Testis (tissue), 2 donors: ENCODE measurements around the gene SKAP1.

ENCODE experiments used
- POLR2A ChIP-seq: fragments of 450-650 bp; IDR thresholded peaks from one replicate; pipeline ENCODE4 v1.6.1; 2017; ENCODE audit warnings: antibody characterized with exemption, mild to moderate bottlenecking, moderate library complexity
- TF ChIP-seq, protein P1 (sequence below), 3 experiments: fragments of 450-650 bp in 2 of 3; fragments of 200-600 bp in 1 of 3; sonication (generic) in 1 of 3; IDR thresholded peaks; one replicate each; pipeline ENCODE4 v1.5.1; 2016 to 2019; ENCODE audit warnings: antibody characterized with exemption in 3 of 3, mild to moderate bottlenecking in 2 of 3, moderate library complexity in 1 of 3

GRCh38 chr17:48413613-48414405, 16.2 kb downstream of the SKAP1 start:
- TF ChIP-seq POLR2A: no peak
- TF ChIP-seq, protein P1, sequence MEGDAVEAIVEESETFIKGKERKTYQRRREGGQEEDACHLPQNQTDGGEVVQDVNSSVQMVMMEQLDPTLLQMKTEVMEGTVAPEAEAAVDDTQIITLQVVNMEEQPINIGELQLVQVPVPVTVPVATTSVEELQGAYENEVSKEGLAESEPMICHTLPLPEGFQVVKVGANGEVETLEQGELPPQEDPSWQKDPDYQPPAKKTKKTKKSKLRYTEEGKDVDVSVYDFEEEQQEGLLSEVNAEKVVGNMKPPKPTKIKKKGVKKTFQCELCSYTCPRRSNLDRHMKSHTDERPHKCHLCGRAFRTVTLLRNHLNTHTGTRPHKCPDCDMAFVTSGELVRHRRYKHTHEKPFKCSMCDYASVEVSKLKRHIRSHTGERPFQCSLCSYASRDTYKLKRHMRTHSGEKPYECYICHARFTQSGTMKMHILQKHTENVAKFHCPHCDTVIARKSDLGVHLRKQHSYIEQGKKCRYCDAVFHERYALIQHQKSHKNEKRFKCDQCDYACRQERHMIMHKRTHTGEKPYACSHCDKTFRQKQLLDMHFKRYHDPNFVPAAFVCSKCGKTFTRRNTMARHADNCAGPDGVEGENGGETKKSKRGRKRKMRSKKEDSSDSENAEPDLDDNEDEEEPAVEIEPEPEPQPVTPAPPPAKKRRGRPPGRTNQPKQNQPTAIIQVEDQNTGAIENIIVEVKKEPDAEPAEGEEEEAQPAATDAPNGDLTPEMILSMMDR (IDR thresholded peaks at IDR 0.05): no peak
